Fibroblast of pulmonary artery (primary cell): ENCODE data around the gene PAK4.
A peak's percentile ranks its signal among the peaks of the same experiment; 100 is the strongest.
"Not testable (repeated sequence)": the region's sequence is repeated elsewhere in the genome, so short reads cannot be mapped to it uniquely, and the experiment has no call there.

ENCODE experiments used
- DNase-seq: peaks from one replicate; pipeline ENCODE4 v3.0.0-alpha.2; 2010; ENCODE audit warnings: low read depth
- H3K4me3 ChIP-seq: replicated peaks from 2 replicates; pipeline ENCODE4 v1.5.1; 2011; ENCODE audit warnings: low read depth, mild to moderate bottlenecking, control low read depth, low read length, moderate library complexity
- CTCF ChIP-seq: IDR thresholded peaks from 2 replicates; pipeline ENCODE4 v1.5.1; 2011; ENCODE audit warnings: mild to moderate bottlenecking, control low read depth, low read length, inconsistent platforms; ENCODE audit errors: missing control alignments

PAK4 gene

GRCh38 chr19:39083599-39083982 lies 42.0 kb upstream of the PAK4 start:
- no peak for TF ChIP-seq CTCF
- H3K4me3 ChIP-seq = peak overlapping the region; percentile 10
- DNase-seq = no peak

- DNase-seq = no peak
- TF ChIP-seq CTCF = no peak
- H3K4me3 ChIP-seq = peak within 1 kb of the TSS; percentile 22
These were observed 41.4 kb upstream of the PAK4 start, which contains the start of gene ACP7 for GRCh38 chr19:39083983-39084731. TSS of gene ACP7 (plus strand) at chr19:39084368. CDS start at chr19:39085270, 902 bp downstream.

- no peak for TF ChIP-seq CTCF
- H3K4me3 ChIP-seq = no peak overlapping the region
- no peak for DNase-seq
These were observed 40.9 kb upstream of the PAK4 start for GRCh38 chr19:39084732-39085080.

GRCh38 chr19:39085392-39085791 lies 40.2 kb upstream of the PAK4 start:
- DNase-seq = no peak
- H3K4me3 ChIP-seq = no peak overlapping the region
- TF ChIP-seq CTCF = no peak

- TF ChIP-seq CTCF = no peak
- no peak for DNase-seq
- no peak overlapping the region for H3K4me3 ChIP-seq
These were observed 39.2 kb upstream of the PAK4 start for GRCh38 chr19:39086386-39086785.

GRCh38 chr19:39087907-39088686 lies 37.5 kb upstream of the PAK4 start:
- no peak for DNase-seq
- no peak for TF ChIP-seq CTCF

GRCh38 chr19:39090016-39090415 lies 35.6 kb upstream of the PAK4 start:
- not testable (repeated sequence) for H3K4me3 ChIP-seq, DNase-seq

More at GRCh38 chr19:39087907-39088686, 37.5 kb upstream of the PAK4 start:
- H3K4me3 ChIP-seq = no peak overlapping the region
